ENCODE data around the gene PSME2. TPM values are rescaled to one million over a fixed set of nuclear protein-coding genes. Genes with fewer than 3 reads are reported as not detected.

PSME2 gene
- total and polyA plus RNA-seq, 2 experiments from 2014 or later = 54.0 to 259 TPM

DNA sequence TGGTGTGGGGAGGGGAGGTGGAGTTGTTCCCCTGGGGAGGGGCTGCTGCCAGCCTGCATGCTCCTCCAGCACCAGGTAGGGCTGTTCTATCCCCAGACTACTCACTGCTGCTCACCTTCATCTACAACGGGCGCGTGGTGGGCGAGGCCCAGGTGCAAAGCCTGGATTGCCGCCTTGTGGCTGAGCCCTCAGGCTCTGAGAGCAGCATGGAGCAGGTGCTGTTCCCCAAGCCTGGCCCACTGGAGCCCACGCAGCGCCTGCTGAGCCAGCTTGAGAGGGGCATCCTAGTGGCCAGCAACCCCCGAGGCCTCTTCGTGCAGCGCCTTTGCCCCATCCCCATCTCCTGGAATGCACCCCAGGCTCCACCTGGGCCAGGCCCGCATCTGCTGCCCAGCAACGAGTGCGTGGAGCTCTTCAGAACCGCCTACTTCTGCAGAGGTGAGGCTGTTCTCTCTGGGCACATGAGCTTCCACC lies 18.1 kb upstream of the PSME2 start:
- Histone ChIP-seq H3F3A (replicated peaks; ENCODE audit: low read depth) (peaks cover 12% of the 10 kb centered on the region; the same call in 1 of the 2 replicates), H3K27me3 (ENCODE audit: insufficient read depth) (no peaks in the 10 kb centered on the region), H3K4me1 (ENCODE audit: insufficient read depth) (peaks cover 11% of the 10 kb centered on the region), H3K27ac (ENCODE audit: low read depth) (no peak overlapping the region), H2AFZ (no peak overlapping the region), H4K20me1 (replicated peaks; ENCODE audit: insufficient read depth) (no peaks in the 10 kb centered on the region), H3K4me2 (no peak overlapping the region), H3K79me2 (replicated peaks; ENCODE audit: insufficient read depth) (no peaks in the 10 kb centered on the region), H3K36me3 (ENCODE audit: insufficient read depth) (no peaks in the 10 kb centered on the region), H3K9me2 (ENCODE audit: insufficient read depth) (no peaks in the 10 kb centered on the region), H3K4me3 (no peak overlapping the region)
- no peak overlapping the region for H3K27ac Mint-ChIP-seq
- TF ChIP-seq, protein P1, sequence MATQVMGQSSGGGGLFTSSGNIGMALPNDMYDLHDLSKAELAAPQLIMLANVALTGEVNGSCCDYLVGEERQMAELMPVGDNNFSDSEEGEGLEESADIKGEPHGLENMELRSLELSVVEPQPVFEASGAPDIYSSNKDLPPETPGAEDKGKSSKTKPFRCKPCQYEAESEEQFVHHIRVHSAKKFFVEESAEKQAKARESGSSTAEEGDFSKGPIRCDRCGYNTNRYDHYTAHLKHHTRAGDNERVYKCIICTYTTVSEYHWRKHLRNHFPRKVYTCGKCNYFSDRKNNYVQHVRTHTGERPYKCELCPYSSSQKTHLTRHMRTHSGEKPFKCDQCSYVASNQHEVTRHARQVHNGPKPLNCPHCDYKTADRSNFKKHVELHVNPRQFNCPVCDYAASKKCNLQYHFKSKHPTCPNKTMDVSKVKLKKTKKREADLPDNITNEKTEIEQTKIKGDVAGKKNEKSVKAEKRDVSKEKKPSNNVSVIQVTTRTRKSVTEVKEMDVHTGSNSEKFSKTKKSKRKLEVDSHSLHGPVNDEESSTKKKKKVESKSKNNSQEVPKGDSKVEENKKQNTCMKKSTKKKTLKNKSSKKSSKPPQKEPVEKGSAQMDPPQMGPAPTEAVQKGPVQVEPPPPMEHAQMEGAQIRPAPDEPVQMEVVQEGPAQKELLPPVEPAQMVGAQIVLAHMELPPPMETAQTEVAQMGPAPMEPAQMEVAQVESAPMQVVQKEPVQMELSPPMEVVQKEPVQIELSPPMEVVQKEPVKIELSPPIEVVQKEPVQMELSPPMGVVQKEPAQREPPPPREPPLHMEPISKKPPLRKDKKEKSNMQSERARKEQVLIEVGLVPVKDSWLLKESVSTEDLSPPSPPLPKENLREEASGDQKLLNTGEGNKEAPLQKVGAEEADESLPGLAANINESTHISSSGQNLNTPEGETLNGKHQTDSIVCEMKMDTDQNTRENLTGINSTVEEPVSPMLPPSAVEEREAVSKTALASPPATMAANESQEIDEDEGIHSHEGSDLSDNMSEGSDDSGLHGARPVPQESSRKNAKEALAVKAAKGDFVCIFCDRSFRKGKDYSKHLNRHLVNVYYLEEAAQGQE (IDR thresholded peaks at IDR 0.05; ENCODE audit: unreplicated experiment) = no peak
- TF ChIP-seq ZNF114 (CRISPR knock-in tag; IDR thresholded peaks at IDR 0.05) = no peak
- TF ChIP-seq ZNF331 (CRISPR knock-in tag; IDR thresholded peaks at IDR 0.05; ENCODE audit: low read depth) = no peak
- TF ChIP-seq EZH2 (IDR thresholded peaks at IDR 0.05; ENCODE audit: low read depth, unreplicated experiment) = no peak
- TF ChIP-seq, protein P2, sequence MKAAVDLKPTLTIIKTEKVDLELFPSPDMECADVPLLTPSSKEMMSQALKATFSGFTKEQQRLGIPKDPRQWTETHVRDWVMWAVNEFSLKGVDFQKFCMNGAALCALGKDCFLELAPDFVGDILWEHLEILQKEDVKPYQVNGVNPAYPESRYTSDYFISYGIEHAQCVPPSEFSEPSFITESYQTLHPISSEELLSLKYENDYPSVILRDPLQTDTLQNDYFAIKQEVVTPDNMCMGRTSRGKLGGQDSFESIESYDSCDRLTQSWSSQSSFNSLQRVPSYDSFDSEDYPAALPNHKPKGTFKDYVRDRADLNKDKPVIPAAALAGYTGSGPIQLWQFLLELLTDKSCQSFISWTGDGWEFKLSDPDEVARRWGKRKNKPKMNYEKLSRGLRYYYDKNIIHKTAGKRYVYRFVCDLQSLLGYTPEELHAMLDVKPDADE (IDR thresholded peaks at IDR 0.05) = no peak
- no peak for TF ChIP-seq JUNB (IDR thresholded peaks at IDR 0.05; ENCODE audit: unreplicated experiment)
- no peak for TF ChIP-seq CREB1 (CRISPR knock-in tag; IDR thresholded peaks at IDR 0.05; ENCODE audit: low read depth)
- TF ChIP-seq NANOG (IDR thresholded peaks at IDR 0.05; ENCODE audit: borderline replicate concordance) = no peak
- no peak for TF ChIP-seq STAT1 (IDR thresholded peaks at IDR 0.05; ENCODE audit: unreplicated experiment)
- TF ChIP-seq, protein P3, sequence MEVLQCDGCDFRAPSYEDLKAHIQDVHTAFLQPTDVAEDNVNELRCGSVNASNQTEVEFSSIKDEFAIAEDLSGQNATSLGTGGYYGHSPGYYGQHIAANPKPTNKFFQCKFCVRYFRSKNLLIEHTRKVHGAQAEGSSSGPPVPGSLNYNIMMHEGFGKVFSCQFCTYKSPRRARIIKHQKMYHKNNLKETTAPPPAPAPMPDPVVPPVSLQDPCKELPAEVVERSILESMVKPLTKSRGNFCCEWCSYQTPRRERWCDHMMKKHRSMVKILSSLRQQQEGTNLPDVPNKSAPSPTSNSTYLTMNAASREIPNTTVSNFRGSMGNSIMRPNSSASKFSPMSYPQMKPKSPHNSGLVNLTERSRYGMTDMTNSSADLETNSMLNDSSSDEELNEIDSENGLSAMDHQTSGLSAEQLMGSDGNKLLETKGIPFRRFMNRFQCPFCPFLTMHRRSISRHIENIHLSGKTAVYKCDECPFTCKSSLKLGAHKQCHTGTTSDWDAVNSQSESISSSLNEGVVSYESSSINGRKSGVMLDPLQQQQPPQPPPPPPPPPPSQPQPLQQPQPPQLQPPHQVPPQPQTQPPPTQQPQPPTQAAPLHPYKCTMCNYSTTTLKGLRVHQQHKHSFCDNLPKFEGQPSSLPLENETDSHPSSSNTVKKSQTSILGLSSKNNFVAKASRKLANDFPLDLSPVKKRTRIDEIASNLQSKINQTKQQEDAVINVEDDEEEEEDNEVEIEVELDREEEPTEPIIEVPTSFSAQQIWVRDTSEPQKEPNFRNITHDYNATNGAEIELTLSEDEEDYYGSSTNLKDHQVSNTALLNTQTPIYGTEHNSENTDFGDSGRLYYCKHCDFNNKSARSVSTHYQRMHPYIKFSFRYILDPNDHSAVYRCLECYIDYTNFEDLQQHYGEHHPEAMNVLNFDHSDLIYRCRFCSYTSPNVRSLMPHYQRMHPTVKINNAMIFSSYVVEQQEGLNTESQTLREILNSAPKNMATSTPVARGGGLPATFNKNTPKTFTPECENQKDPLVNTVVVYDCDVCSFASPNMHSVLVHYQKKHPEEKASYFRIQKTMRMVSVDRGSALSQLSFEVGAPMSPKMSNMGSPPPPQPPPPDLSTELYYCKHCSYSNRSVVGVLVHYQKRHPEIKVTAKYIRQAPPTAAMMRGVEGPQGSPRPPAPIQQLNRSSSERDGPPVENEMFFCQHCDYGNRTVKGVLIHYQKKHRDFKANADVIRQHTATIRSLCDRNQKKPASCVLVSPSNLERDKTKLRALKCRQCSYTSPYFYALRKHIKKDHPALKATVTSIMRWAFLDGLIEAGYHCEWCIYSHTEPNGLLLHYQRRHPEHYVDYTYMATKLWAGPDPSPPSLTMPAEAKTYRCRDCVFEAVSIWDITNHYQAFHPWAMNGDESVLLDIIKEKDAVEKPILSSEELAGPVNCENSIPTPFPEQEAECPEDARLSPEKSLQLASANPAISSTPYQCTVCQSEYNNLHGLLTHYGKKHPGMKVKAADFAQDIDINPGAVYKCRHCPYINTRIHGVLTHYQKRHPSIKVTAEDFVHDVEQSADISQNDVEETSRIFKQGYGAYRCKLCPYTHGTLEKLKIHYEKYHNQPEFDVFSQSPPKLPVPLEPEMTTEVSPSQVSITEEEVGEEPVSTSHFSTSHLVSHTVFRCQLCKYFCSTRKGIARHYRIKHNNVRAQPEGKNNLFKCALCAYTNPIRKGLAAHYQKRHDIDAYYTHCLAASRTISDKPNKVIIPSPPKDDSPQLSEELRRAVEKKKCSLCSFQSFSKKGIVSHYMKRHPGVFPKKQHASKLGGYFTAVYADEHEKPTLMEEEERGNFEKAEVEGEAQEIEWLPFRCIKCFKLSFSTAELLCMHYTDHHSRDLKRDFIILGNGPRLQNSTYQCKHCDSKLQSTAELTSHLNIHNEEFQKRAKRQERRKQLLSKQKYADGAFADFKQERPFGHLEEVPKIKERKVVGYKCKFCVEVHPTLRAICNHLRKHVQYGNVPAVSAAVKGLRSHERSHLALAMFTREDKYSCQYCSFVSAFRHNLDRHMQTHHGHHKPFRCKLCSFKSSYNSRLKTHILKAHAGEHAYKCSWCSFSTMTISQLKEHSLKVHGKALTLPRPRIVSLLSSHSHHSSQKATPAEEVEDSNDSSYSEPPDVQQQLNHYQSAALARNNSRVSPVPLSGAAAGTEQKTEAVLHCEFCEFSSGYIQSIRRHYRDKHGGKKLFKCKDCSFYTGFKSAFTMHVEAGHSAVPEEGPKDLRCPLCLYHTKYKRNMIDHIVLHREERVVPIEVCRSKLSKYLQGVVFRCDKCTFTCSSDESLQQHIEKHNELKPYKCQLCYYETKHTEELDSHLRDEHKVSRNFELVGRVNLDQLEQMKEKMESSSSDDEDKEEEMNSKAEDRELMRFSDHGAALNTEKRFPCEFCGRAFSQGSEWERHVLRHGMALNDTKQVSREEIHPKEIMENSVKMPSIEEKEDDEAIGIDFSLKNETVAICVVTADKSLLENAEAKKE (CRISPR knock-in tag; IDR thresholded peaks at IDR 0.05) = no peak
- TF ChIP-seq EZH2phosphoT487 (IDR thresholded peaks at IDR 0.05; ENCODE audit: unreplicated experiment) = no peak
- TF ChIP-seq, protein P4, sequence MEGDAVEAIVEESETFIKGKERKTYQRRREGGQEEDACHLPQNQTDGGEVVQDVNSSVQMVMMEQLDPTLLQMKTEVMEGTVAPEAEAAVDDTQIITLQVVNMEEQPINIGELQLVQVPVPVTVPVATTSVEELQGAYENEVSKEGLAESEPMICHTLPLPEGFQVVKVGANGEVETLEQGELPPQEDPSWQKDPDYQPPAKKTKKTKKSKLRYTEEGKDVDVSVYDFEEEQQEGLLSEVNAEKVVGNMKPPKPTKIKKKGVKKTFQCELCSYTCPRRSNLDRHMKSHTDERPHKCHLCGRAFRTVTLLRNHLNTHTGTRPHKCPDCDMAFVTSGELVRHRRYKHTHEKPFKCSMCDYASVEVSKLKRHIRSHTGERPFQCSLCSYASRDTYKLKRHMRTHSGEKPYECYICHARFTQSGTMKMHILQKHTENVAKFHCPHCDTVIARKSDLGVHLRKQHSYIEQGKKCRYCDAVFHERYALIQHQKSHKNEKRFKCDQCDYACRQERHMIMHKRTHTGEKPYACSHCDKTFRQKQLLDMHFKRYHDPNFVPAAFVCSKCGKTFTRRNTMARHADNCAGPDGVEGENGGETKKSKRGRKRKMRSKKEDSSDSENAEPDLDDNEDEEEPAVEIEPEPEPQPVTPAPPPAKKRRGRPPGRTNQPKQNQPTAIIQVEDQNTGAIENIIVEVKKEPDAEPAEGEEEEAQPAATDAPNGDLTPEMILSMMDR (conservative IDR thresholded peaks at IDR 0.05; ENCODE audit: low read depth in 2 of 2) = no peak
- TF ChIP-seq POLR2AphosphoS5 (IDR thresholded peaks at IDR 0.05; ENCODE audit: low read depth) = no peak
- H3K4me1 Mint-ChIP-seq = peaks cover 9% of the 10 kb centered on the region
- H3K9me3 Mint-ChIP-seq = no peaks in the 10 kb centered on the region
- ATAC-seq (no peak), DNase-seq (ENCODE audit: low spot score) (no peak)
- H3K4me3 Mint-ChIP-seq = no peak overlapping the region
- H3K36me3 Mint-ChIP-seq (ENCODE audit: low read depth) = peaks cover 36% of the 10 kb centered on the region
- H3K27me3 Mint-ChIP-seq (ENCODE audit: insufficient read depth, low read depth, poor library complexity) = peaks cover 4% of the 10 kb centered on the region
